GM06990 (cell line): Measurements from ENCODE around the gene PLPP1.
A peak's percentile ranks its signal among the peaks of the same experiment; 100 is the strongest.

Experiments used
- DNase-seq: peaks from one replicate; pipeline ENCODE4 v3.0.0-alpha.2; 2011; ENCODE audit not compliant: insufficient read length; ENCODE audit errors: extremely low read depth
- H3K27me3 ChIP-seq: replicated peaks from 2 replicates; pipeline ENCODE4 v1.6.0; 2011; ENCODE audit warnings: low read length; ENCODE audit not compliant: control insufficient read depth, insufficient read depth
- H3K36me3 ChIP-seq: 2 replicates; pipeline ENCODE4 v1.5.1; 2011; ENCODE audit warnings: low read length; ENCODE audit not compliant: control insufficient read depth, insufficient read depth
- H3K4me3 ChIP-seq: replicated peaks from 2 replicates; pipeline ENCODE4 v1.5.1; 2011; ENCODE audit warnings: low read depth, mild to moderate bottlenecking, control low read depth, low read length
- CTCF ChIP-seq: IDR thresholded peaks from 2 replicates; pipeline ENCODE4 v1.5.1; 2011; ENCODE audit warnings: low read length, control low read depth, mild to moderate bottlenecking, inconsistent platforms; ENCODE audit not compliant: insufficient read depth, poor library complexity, severe bottlenecking

PLPP1 gene

GRCh38 chr5:55418994-55419968 is 115.5 kb downstream of the PLPP1 start:
- no peak for DNase-seq
- Histone ChIP-seq H3K27me3 (no peaks in the 10 kb centered on the region), H3K4me3 (no peak overlapping the region), H3K36me3 (peaks cover 4% of the 10 kb centered on the region)
- TF ChIP-seq CTCF = no peak

DNA sequence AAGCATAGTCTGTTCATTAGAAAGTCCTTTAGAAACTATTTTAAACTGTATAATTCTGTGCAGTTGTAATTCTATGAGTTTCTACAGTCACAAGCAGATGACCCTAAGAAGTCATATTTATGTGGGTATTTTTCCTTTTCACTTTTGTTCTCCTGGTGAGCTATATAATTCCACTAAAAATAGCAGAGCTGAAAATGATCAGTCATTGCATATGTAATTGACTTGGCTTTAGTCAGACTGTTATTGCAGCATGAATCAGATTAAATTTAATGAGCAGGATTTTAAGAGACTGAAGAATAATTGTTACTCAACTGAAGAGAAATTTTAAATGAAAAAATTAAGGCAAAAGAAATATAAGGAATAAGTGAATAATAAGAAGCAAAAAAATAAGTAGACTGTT is 118.5 kb downstream of the PLPP1 start:
- Histone ChIP-seq H3K4me3 (no peak overlapping the region), H3K36me3 (no peaks in the 10 kb centered on the region; the same call in none of the 2 replicates), H3K27me3 (no peaks in the 10 kb centered on the region)
- no peak for DNase-seq
- no peak for TF ChIP-seq CTCF

DNA sequence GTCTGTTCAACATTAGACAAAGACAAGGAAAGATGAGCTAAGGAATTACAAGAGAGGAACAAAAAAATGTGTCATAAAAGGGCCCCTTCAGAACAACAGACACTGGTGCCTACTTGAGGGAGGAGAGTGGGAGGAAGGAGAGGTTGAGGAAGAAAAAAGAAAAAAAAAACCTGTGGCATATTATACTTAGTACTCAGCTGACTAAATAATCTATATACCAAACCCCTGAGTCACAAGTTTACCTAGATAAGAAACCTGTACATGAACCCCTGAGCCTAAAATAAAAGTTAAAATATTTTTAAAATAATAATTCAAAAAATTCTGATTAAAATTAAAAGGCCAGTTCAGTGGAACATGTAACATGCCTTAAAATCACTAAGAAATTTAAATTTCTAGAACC is 119.7 kb downstream of the PLPP1 start:
- H3K4me3 ChIP-seq = no peak overlapping the region
- no peak for TF ChIP-seq CTCF
- no peaks in the 10 kb centered on the region; the same call in none of the 2 replicates for H3K36me3 ChIP-seq
- no peaks in the 10 kb centered on the region for H3K27me3 ChIP-seq
- no peak for DNase-seq

- no peak for TF ChIP-seq CTCF
- Histone ChIP-seq H3K36me3 (no peaks in the 10 kb centered on the region; the same call in none of the 2 replicates), H3K4me3 (no peak overlapping the region), H3K27me3 (no peaks in the 10 kb centered on the region)
- peak; percentile 13 for DNase-seq
These were observed 121.1 kb downstream of the PLPP1 start for GRCh38 chr5:55413644-55414043.

DNA sequence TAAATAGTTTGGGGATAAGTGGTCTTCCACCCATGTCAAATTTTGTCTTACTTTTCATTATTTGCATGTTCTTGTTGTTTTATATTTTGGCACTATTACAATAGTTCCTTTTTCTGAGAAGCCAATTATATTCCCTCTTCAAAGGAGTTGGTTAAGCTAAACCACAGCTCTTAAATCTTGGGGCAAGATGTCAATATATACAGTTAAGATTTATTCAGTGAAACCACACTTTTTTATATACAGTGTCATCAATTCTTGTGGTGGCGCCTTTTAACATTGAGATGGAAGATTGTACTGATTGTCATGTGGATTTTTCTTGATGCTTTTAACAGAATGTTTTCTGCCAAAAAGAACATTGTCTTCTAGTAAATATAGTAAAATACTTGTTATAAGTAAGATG is 122.9 kb downstream of the PLPP1 start:
- H3K27me3 ChIP-seq = no peaks in the 10 kb centered on the region
- no peak for DNase-seq
- no peak overlapping the region for H3K4me3 ChIP-seq
- peaks cover 2% of the 10 kb centered on the region; the same call in 1 of the 2 replicates for H3K36me3 ChIP-seq
- no peak for TF ChIP-seq CTCF

DNA sequence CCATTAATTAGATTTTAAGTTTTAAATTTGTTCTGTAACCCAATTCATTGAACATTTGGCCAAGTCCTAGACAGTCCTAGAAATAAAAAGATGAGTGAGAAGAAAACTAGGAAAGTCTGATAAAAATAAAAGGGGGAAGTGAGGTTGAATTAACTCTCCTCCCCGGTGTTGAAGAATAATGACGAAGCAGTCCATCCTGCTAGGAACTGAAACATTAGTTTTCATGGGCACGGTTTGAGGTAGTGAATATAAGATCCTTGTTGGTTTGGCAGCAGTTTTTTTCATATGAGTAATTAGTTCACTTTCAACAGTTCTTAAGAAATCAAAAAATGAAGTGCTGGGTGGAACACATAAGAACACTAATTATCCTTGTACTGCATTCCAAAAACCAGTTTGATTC is 123.9 kb downstream of the PLPP1 start:
- no peak for TF ChIP-seq CTCF
- no peaks in the 10 kb centered on the region for H3K27me3 ChIP-seq
- peak; percentile 13 for DNase-seq
- H3K36me3 ChIP-seq = peaks cover 5% of the 10 kb centered on the region
- H3K4me3 ChIP-seq = no peak overlapping the region
